Left renal cortex interstitium (tissue), 4 donors: ENCODE data around the gene LRMDA. TPM values are rescaled to one million over a fixed set of nuclear protein-coding genes. Genes with fewer than 3 reads are reported as not detected.

ENCODE experiments used
- DNase-seq, 4 donors: peaks; one replicate each; pipeline ENCODE4 v3.0.0-alpha.2; 2013; ENCODE audit warnings: low read depth in 4 of 4, low spot score in 2 of 4, missing footprints in 1 of 4
- polyA plus RNA-seq, 4 donors: library from polyadenylated mRNA; unstranded; fragments of 120-200 nt; gene quantifications; one replicate each; pipeline ENCODE4 v1.2.1, GENCODE V29; 2013; ENCODE audit not compliant: insufficient read length in 4 of 4

LRMDA gene
- polyA plus RNA-seq, 4 donors = 15.3 to 23.5 (median 21.1) TPM

DNA sequence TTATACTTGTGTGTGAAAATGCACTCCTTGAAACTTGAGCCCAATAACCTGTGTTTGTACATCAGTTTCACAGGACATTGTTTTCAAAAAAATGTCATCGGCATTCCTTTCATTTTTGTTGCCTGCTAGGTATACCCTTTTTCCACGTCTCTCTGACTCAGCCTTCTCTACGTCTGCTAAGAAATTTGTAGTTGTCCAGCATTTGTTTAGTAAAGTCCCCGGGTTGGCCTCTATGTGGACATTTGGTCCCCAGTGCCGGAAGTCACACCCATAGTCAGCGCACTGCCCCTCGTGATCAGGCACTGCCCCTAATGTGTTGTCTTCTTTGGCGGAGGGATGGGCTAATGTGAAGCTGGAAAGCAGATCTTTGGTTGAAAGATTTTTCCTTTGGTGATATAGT lies 222.3 kb downstream of the LRMDA start:
- DNase-seq = no peak

DNA sequence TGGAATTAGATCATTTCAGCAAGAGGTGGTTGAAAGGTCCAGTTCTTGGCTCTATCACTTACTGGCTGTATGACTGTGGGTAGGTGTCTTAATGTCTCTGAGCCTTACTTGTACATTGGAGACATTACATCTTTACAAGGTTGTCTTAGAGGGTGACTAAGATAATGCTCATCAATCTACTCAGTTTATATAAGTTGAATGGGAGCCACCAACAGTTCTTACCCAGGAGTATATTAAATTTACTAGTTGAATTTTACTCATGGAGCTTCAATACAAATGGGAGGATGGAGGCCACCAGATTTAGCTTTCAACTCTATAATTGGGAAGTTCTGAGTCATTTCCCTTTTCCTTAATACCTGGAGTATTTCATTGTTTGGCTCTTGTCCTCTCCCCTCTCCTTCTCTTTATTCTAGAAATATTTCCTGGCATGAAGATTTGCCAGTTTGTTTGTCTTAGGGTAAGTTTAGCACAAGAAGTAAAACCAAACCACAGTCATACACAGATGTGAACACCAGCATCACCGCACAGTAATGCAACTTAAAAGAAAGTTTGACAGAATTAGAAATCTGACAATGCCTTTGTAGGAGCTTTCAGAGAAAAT lies 222.8 kb downstream of the LRMDA start:
- DNase-seq = no peak

- DNase-seq = no peak
Observed at GRCh38 chr10:75654772-75655171, 223.3 kb downstream of the LRMDA start.

DNA sequence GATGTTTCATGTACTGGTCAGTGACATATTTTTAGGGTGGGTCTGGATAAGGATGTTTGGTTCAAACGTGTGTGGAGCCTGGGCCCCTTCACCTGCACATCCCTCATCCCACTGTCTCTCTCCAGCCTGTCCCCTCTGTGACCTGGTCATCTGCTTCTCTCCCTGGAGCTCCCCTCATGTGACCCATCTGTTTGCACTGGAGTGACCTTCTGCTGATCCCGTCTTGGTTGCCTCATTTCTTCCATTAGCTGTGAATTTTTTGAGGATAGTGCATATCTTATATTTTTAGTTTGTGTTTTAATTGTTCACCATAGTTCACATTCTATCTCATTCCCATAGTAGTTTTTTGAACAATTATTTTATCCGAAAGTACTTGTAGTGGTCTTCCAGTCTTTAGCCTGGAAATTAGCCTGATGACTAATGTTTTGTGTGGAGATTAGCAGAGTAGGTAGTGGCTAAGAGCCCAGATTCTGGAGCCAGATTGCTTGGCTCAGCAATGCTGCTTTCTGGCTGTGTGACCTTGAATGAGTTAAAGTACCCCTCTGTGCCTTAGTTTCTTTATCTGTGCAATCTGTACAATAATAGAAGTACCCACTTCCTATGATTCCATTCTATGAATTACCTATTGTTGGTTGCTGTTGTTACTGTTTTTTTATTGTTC lies 224.5 kb downstream of the LRMDA start:
- DNase-seq = no peak

DNA sequence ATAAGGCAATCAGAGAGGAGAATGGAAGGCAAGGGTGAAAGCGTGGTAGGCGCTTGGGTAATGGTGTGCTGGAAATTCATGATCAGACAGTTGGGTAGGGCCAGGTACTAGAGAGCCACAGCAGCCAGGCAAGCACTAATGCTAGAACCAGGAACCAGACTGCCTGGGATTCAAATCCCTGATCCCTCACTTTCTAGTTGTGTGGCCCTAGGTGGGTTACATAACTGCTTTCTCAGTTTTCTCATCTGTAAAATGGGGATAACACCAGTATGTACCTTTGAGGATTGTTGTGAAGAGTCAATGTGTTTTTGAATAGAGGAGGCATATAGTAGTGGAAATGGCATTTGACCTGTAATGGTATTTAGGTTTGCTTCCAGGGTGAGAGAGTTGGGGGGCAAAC lies 225.9 kb downstream of the LRMDA start:
- no peak for DNase-seq

GRCh38 chr10:75658036-75658435 lies 226.6 kb downstream of the LRMDA start:
- no peak for DNase-seq

GRCh38 chr10:75658496-75658895 lies 227.1 kb downstream of the LRMDA start:
- DNase-seq = no peak

GRCh38 chr10:75658915-75659314 lies 227.5 kb downstream of the LRMDA start:
- no peak for DNase-seq

- no peak for DNase-seq
Observed at GRCh38 chr10:75660823-75661222, 229.4 kb downstream of the LRMDA start.

DNA sequence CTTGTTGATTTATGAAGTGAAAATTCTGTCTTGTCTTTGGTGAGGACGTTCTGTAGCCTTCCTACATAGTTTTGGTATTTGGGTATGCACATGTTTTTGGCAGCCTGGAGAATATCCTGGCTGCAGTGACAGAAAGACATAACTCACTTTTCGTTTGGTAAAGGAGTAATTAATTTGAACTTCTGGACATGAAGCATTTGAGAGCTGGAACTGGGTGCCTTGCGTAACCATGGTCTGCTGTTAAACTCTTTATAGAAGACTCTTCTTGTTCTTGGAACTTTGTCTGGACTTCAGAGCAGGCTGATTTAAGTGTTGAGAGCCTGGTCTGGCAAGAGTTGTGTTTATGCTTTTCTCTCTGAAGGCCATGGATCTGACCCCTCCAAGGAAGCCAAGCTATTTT lies 231.3 kb downstream of the LRMDA start:
- DNase-seq = no peak

- DNase-seq = no peak
Observed at GRCh38 chr10:75663947-75664664, 232.7 kb downstream of the LRMDA start.

- no peak for DNase-seq
Observed at GRCh38 chr10:75664968-75665367, 233.5 kb downstream of the LRMDA start.

DNA sequence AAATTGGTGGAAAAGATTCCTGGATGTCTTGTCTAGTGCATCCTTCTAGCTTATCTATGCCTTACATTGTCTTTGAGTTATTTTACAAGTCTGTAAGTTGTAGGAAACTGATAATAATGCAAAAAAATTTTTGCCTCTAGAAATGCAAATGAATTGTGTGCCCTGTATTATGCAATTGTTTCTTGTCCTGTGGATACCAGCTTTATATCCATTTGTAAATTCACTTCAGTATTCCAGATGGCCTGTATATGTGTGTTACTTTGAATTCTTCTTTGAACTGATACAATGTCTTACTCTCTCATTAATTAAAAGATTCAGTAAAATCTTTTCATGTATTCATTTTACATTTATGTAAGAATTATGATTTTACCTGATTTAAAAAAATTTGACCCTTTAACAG lies 234.3 kb downstream of the LRMDA start:
- DNase-seq = no peak

GRCh38 chr10:75672111-75672671 lies 240.8 kb downstream of the LRMDA start:
- DNase-seq = no peak

DNA sequence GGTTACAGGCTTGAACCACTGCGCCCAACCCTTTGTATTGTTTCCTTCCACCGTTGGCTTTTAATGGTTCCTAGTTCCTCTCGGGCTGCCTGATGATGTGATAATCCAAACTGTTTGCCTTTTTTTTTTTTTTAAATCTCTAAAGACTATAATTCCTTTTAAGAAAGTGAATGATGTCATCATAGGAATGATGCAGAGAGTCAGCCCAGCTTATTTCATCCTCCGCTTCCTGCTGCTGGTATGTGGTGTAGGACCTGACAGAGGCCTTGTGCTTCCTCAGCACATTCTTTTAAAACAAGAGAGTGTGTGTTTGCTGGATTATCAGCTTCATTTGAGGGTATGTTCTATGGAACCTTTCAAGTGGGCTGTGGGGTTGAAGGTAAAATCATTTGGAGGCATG lies 241.4 kb downstream of the LRMDA start:
- DNase-seq = no peak

GRCh38 chr10:75677541-75677940 lies 246.1 kb downstream of the LRMDA start:
- no peak for DNase-seq

- no peak for DNase-seq
Observed at GRCh38 chr10:75678527-75678926, 247.1 kb downstream of the LRMDA start.

DNA sequence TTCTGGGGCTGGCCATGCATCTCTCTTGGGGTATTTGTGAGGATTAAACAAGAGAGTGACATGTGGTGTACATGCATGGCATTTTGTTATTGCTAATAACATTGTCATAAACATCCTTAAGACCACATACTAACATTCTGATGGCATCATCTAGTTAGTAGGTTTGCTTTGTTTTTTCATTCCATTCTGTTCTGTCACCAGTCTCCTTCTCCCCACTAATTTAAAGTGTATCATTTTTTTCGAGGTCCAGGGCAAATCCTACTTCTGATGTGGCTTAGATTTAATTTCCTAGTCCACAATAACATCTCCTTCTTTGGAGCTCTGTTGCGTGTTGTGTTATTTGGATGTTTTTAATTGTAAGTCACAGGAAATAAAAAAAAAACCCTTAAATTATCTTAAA lies 248.1 kb downstream of the LRMDA start:
- no peak for DNase-seq

DNA sequence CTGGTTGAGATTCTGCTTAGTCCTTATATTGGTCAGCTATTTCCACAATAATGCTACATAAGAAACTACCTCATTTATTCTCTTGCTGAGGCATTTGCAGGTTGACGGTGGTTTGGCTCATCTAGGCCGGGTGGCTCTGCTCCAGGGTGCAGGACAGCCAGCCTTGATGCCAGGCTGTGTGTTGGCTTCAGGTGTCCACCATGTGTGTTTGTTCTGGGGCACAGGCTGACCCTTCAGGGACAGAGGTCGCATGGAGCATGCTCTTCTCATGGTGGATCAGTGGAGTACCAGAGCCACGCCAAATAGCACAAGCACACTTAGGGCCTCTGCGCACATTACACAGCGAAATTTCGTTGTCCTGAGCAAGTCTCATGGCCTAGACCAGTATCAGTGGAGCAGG lies 249.9 kb downstream of the LRMDA start:
- DNase-seq = no peak

DNA sequence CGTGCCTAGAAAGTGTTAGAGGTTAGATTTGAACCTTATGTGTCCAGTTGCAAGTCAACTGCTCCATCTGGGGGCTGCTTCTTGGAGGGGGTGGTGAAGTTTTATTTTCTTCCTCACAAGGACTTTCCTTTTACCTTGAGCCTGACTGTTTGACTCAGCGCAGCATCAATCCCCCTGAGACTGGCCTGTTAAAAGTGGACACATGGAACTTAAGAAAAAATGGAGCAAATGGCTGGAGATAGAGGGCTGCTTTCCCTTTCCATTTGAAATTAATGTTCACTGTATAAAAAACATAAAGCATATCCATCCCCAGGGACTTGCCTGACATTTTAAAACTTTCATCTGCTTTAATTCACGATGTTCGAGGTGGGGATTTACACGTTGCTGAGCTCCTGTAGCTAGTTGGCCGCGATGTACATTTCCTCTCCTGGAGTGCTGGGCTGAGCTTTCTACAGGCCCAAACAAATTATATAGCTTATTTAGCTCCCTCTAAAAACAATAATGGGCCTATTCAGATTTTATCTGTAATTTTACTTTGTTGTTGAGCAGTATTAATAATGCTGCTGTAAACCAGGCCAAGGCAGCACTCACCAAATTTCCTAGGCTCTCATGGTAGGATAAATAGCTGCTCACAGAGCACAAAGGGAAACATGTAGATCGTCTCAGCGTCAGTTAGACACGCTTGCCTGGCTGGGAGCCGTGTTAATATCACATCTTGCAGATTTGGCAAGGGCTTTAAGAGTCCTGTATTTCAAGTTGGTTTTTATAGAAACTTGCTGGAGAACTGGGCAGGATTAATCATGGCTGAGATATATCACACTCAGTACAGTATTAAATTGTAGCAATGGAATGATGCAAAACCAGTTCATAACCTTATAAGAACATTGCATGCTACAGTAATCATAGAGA lies 251.5 kb downstream of the LRMDA start:
- no peak for DNase-seq

GRCh38 chr10:75685187-75685586 lies 253.8 kb downstream of the LRMDA start:
- DNase-seq = no peak
